HepG2 (cell line): ENCODE measurements around the gene HELZ. TPM values are rescaled to one million over a fixed set of nuclear protein-coding genes. Genes with fewer than 3 reads are reported as not detected.

Experiments
- ARHGAP35 ChIP-seq: sonication (generic); formaldehyde crosslinking; IDR thresholded peaks from 2 replicates; pipeline ENCODE4 v1.9.0; 2022; ENCODE audit warnings: mild to moderate bottlenecking, inconsistent platforms, moderate library complexity, missing genetic modification reagents, borderline replicate concordance
- ATF7-NPFF ChIP-seq: sonication (generic); formaldehyde crosslinking; IDR thresholded peaks from 2 replicates; pipeline ENCODE4 v1.8.1; 2023; ENCODE audit warnings: mild to moderate bottlenecking, low read depth, missing genetic modification reagents, moderate library complexity
- CEBPG ChIP-seq: IDR thresholded peaks from 2 replicates; pipeline ENCODE4 v1.6.1; 2016
- DBP ChIP-seq: sonication (generic); formaldehyde crosslinking; IDR thresholded peaks from 2 replicates; pipeline ENCODE4 v1.4.0; 2020; ENCODE audit warnings: missing genetic modification reagents; ENCODE audit errors: not compliant biosample characterization
- FOXA3 ChIP-seq: IDR thresholded peaks from 2 replicates; pipeline ENCODE4 v1.6.1; 2016; ENCODE audit warnings: missing genetic modification reagents, missing compliant biosample characterization
- HMGXB3 ChIP-seq: sonication (generic); formaldehyde crosslinking; IDR thresholded peaks from 2 replicates; pipeline ENCODE4 v1.4.0; 2020; ENCODE audit warnings: missing genetic modification reagents, borderline replicate concordance
- HNF4A ChIP-seq: sonication (generic); formaldehyde crosslinking; IDR thresholded peaks from 2 replicates; pipeline ENCODE4 v1.4.0; 2020; ENCODE audit warnings: missing genetic modification reagents
- MAZ ChIP-seq, 2 experiments: sonication (generic) in 1 of 2; formaldehyde crosslinking in 1 of 2; IDR thresholded peaks; 2 replicates each; pipeline versions ENCODE4 v1.5.0 to v1.6.1; 2012 to 2020; ENCODE audit warnings: low read depth in 2 of 2, mild to moderate bottlenecking in 2 of 2, borderline replicate concordance in 1 of 2, improper control_type of control experiment in 1 of 2, low read length in 1 of 2, missing genetic modification reagents in 1 of 2, moderate library complexity in 1 of 2
- MTF1 ChIP-seq: sonication (generic); formaldehyde crosslinking; IDR thresholded peaks from 2 replicates; pipeline ENCODE4 v1.5.0; 2020; ENCODE audit warnings: missing genetic modification reagents
- PRDM10 ChIP-seq: sonication (generic); formaldehyde crosslinking; IDR thresholded peaks from 2 replicates; pipeline ENCODE4 v1.4.0; 2020; ENCODE audit warnings: low read depth, missing genetic modification reagents
- REXO4 ChIP-seq: sonication (generic); formaldehyde crosslinking; IDR thresholded peaks from 2 replicates; pipeline ENCODE4 v1.8.0; 2022; ENCODE audit warnings: missing genetic modification reagents, mild to moderate bottlenecking, borderline replicate concordance
- TFAP4 ChIP-seq: sonication (generic); IDR thresholded peaks from 2 replicates; pipeline ENCODE4 v1.6.1; 2016; ENCODE audit warnings: low read depth, borderline replicate concordance
- ZNF431 ChIP-seq: sonication (generic); formaldehyde crosslinking; IDR thresholded peaks from 2 replicates; pipeline ENCODE4 v1.9.0; 2022; ENCODE audit warnings: missing genetic modification reagents, low read depth, mild to moderate bottlenecking, borderline replicate concordance
- ZNF44 ChIP-seq: sonication (generic); formaldehyde crosslinking; IDR thresholded peaks from 2 replicates; pipeline ENCODE4 v1.5.1; 2020; ENCODE audit warnings: mild to moderate bottlenecking, missing genetic modification reagents
- ZNF816 ChIP-seq: sonication (generic); formaldehyde crosslinking; IDR thresholded peaks from 2 replicates; pipeline ENCODE4 v1.8.0; 2022; ENCODE audit warnings: missing genetic modification reagents, mild to moderate bottlenecking, borderline replicate concordance
- ZNF891 ChIP-seq: sonication (generic); formaldehyde crosslinking; IDR thresholded peaks from 2 replicates; pipeline ENCODE4 v1.5.0; 2020; ENCODE audit warnings: mild to moderate bottlenecking, missing genetic modification reagents
- ZSCAN30 ChIP-seq: sonication (generic); formaldehyde crosslinking; IDR thresholded peaks from 2 replicates; pipeline ENCODE4 v1.5.0; 2020; ENCODE audit warnings: mild to moderate bottlenecking, missing genetic modification reagents
- polyA plus RNA-seq, 8 experiments: library from polyadenylated mRNA; depleted of rRNA in 3 of 8; stranded (reverse) in 7 of 8; unstranded in 1 of 8; fragments of >200 nt; fragmentation: Illumina TruSeq in 4 of 8; extraction: Trizol in 4 of 8; gene quantifications; 2 replicates each; pipeline versions ENCODE4 v1.2.1 to v1.2.3, GENCODE V29; 2011 to 2016; ENCODE audit warnings: low read depth in 4 of 8, missing spikeins in 1 of 8, mixed read lengths in 1 of 8; ENCODE audit not compliant: insufficient read depth in 1 of 8
- total RNA-seq, 5 experiments: library from RNA; depleted of rRNA; stranded (reverse); fragments of >200 nt; fragmentation: Illumina TruSeq; extraction: Trizol; gene quantifications; 2 replicates each; pipeline ENCODE4 v1.2.3, GENCODE V29; 2016; ENCODE audit warnings: low read depth in 1 of 5

Gene HELZ
- total and polyA plus RNA-seq, 2 of the 13 experiments (the other 11 are each of a cell fraction or from before 2014, with no cell fraction given) = 35.3 to 52.4 TPM

- no peak for TF ChIP-seq HMGXB3 (CRISPR knock-in tag)
- no peak for TF ChIP-seq ZNF816 (CRISPR knock-in tag)
- no peak for TF ChIP-seq ZNF44 (CRISPR knock-in tag)
- TF ChIP-seq HNF4A (CRISPR knock-in tag) = no peak; the same call in 1 of the 2 replicates
- TF ChIP-seq CEBPG (CRISPR knock-in tag) = no peak
- TF ChIP-seq MTF1 (CRISPR knock-in tag) = no peak
- peak; percentile 78; the same call in 1 of the 2 replicates for TF ChIP-seq TFAP4
- TF ChIP-seq PRDM10 (CRISPR knock-in tag) = no peak
- TF ChIP-seq ZSCAN30 (CRISPR knock-in tag) = peak; percentile 94; the same call in 1 of the 2 replicates
- TF ChIP-seq DBP = no peak
- TF ChIP-seq REXO4 = no peak
- TF ChIP-seq ZNF891 (CRISPR knock-in tag) = peak; percentile 67; the same call in 1 of the 2 replicates
- peak; percentile 86 for TF ChIP-seq MAZ (IDR thresholded peaks at IDR 0.05; ENCODE audit: borderline replicate concordance, low read depth, low read length)
- TF ChIP-seq MAZ (CRISPR knock-in tag; IDR thresholded peaks at IDR 0.05; ENCODE audit: low read depth) = 0 out of 2 replicates have a peak, but pooled peaks have one; percentile 12
- TF ChIP-seq FOXA3 (CRISPR knock-in tag) = no peak
- 0 out of 2 replicates have a peak, but pooled peaks have one; percentile 26 for TF ChIP-seq ARHGAP35 (CRISPR knock-in tag)
- peak; percentile 13; the same call in 1 of the 2 replicates for TF ChIP-seq ATF7-NPFF (CRISPR knock-in tag)
- peak; percentile 58; the same call in 1 of the 2 replicates for TF ChIP-seq ZNF431 (CRISPR knock-in tag)
Measured at GRCh38 chr17:67245073-67245693, at the start of gene HELZ (continued).
